ENCODE measurements around the gene SLC39A7.

The SLC39A7 gene

GRCh38 chr6:33185190-33185589, 15.5 kb upstream of the SLC39A7 start:
- Histone ChIP-seq H3K4me1 (ENCODE audit: control insufficient read depth, insufficient read depth, low read length) (no peaks in the 10 kb centered on the region), H3K4me3 (ENCODE audit: low read length) (no peak overlapping the region), H3K9ac (ENCODE audit: low read length) (no peak overlapping the region), H3K27me3 (ENCODE audit: control insufficient read depth, insufficient read depth, low read length) (peaks cover 16% of the 10 kb centered on the region), H3K36me3 (ENCODE audit: control insufficient read depth, insufficient read depth, low read length) (no peaks in the 10 kb centered on the region), H3K9me3 (ENCODE audit: control insufficient read depth, low read length) (no peaks in the 10 kb centered on the region)

- Histone ChIP-seq H3K4me1 (ENCODE audit: control insufficient read depth, insufficient read depth, low read length) (peaks cover 3% of the 10 kb centered on the region), H3K36me3 (ENCODE audit: control insufficient read depth, insufficient read depth, low read length) (no peaks in the 10 kb centered on the region), H3K9ac (ENCODE audit: low read length) (no peak overlapping the region), H3K4me3 (ENCODE audit: low read length) (no peak overlapping the region), H3K9me3 (ENCODE audit: control insufficient read depth, low read length) (no peaks in the 10 kb centered on the region), H3K27me3 (ENCODE audit: control insufficient read depth, insufficient read depth, low read length) (peaks cover 21% of the 10 kb centered on the region)
Observed at GRCh38 chr6:33185654-33186187, 14.9 kb upstream of the SLC39A7 start.

GRCh38 chr6:33187809-33188208, 12.9 kb upstream of the SLC39A7 start:
- Histone ChIP-seq H3K4me3 (ENCODE audit: low read length) (no peak overlapping the region), H3K27me3 (ENCODE audit: control insufficient read depth, insufficient read depth, low read length) (peaks cover 42% of the 10 kb centered on the region)

GRCh38 chr6:33189164-33189563, 11.5 kb upstream of the SLC39A7 start:
- no peak overlapping the region for H3K9ac ChIP-seq (ENCODE audit: low read length)
- H3K4me1 ChIP-seq (ENCODE audit: control insufficient read depth, insufficient read depth, low read length): peaks cover 18% of the 10 kb centered on the region
- no peak overlapping the region for H3K4me3 ChIP-seq (ENCODE audit: low read length)
- no peaks in the 10 kb centered on the region for H3K9me3 ChIP-seq (ENCODE audit: control insufficient read depth, low read length)
- no peaks in the 10 kb centered on the region for H3K36me3 ChIP-seq (ENCODE audit: control insufficient read depth, insufficient read depth, low read length)
- H3K27me3 ChIP-seq (ENCODE audit: control insufficient read depth, insufficient read depth, low read length): peaks cover 45% of the 10 kb centered on the region

More at GRCh38 chr6:33187809-33188208, 12.9 kb upstream of the SLC39A7 start:
- Histone ChIP-seq H3K36me3 (ENCODE audit: control insufficient read depth, insufficient read depth, low read length) (no peaks in the 10 kb centered on the region), H3K4me1 (ENCODE audit: control insufficient read depth, insufficient read depth, low read length) (peaks cover 16% of the 10 kb centered on the region), H3K9me3 (ENCODE audit: control insufficient read depth, low read length) (no peaks in the 10 kb centered on the region), H3K9ac (ENCODE audit: low read length) (no peak overlapping the region)

- no peaks in the 10 kb centered on the region for H3K9me3 ChIP-seq (ENCODE audit: control insufficient read depth, low read length)
- no peak overlapping the region for H3K4me3 ChIP-seq (ENCODE audit: low read length)
- H3K36me3 ChIP-seq (ENCODE audit: control insufficient read depth, insufficient read depth, low read length): peaks cover 4% of the 10 kb centered on the region
- H3K4me1 ChIP-seq (ENCODE audit: control insufficient read depth, insufficient read depth, low read length): peaks cover 18% of the 10 kb centered on the region
- no peak overlapping the region for H3K9ac ChIP-seq (ENCODE audit: low read length)
- H3K27me3 ChIP-seq (ENCODE audit: control insufficient read depth, insufficient read depth, low read length): peaks cover 45% of the 10 kb centered on the region
Observed at GRCh38 chr6:33189625-33190448, 10.8 kb upstream of the SLC39A7 start.

GRCh38 chr6:33190504-33191107, 10.1 kb upstream of the SLC39A7 start:
- Histone ChIP-seq H3K27me3 (ENCODE audit: control insufficient read depth, insufficient read depth, low read length) (peaks cover 45% of the 10 kb centered on the region), H3K9ac (ENCODE audit: low read length) (no peak overlapping the region), H3K36me3 (ENCODE audit: control insufficient read depth, insufficient read depth, low read length) (peaks cover 11% of the 10 kb centered on the region), H3K4me1 (ENCODE audit: control insufficient read depth, insufficient read depth, low read length) (peaks cover 18% of the 10 kb centered on the region), H3K4me3 (ENCODE audit: low read length) (no peak overlapping the region), H3K9me3 (ENCODE audit: control insufficient read depth, low read length) (no peaks in the 10 kb centered on the region)

- peaks cover 12% of the 10 kb centered on the region for H3K36me3 ChIP-seq (ENCODE audit: control insufficient read depth, insufficient read depth, low read length)
- no peak overlapping the region for H3K9ac ChIP-seq (ENCODE audit: low read length)
- no peak overlapping the region for H3K4me3 ChIP-seq (ENCODE audit: low read length)
- no peaks in the 10 kb centered on the region for H3K9me3 ChIP-seq (ENCODE audit: control insufficient read depth, low read length)
- peaks cover 18% of the 10 kb centered on the region for H3K4me1 ChIP-seq (ENCODE audit: control insufficient read depth, insufficient read depth, low read length)
- H3K27me3 ChIP-seq (ENCODE audit: control insufficient read depth, insufficient read depth, low read length): peaks cover 45% of the 10 kb centered on the region
Observed at GRCh38 chr6:33191383-33192104, 9.1 kb upstream of the SLC39A7 start.

- Histone ChIP-seq H3K9ac (ENCODE audit: low read length) (peak within 1 kb of the TSS; percentile 47), H3K4me1 (ENCODE audit: control insufficient read depth, insufficient read depth, low read length) (peaks cover 21% of the 10 kb centered on the region), H3K27me3 (ENCODE audit: control insufficient read depth, insufficient read depth, low read length) (peaks cover 45% of the 10 kb centered on the region), H3K4me3 (ENCODE audit: low read length) (peak within 1 kb of the TSS; percentile 29), H3K36me3 (ENCODE audit: control insufficient read depth, insufficient read depth, low read length) (peaks cover 15% of the 10 kb centered on the region), H3K9me3 (ENCODE audit: control insufficient read depth, low read length) (no peaks in the 10 kb centered on the region)
Observed at GRCh38 chr6:33192105-33192646, 8.5 kb upstream of the SLC39A7 start, which contains the start of gene COL11A2. COL11A2 (minus strand) TSS chr6:33192467; CDS start chr6:33192240, 227 bp downstream.

GRCh38 chr6:33192671-33193602, 7.7 kb upstream of the SLC39A7 start:
- no peaks in the 10 kb centered on the region for H3K9me3 ChIP-seq (ENCODE audit: control insufficient read depth, low read length)
- peaks cover 45% of the 10 kb centered on the region for H3K27me3 ChIP-seq (ENCODE audit: control insufficient read depth, insufficient read depth, low read length)
- H3K4me3 ChIP-seq (ENCODE audit: low read length): peak overlapping the region; percentile 29
- peaks cover 17% of the 10 kb centered on the region for H3K36me3 ChIP-seq (ENCODE audit: control insufficient read depth, insufficient read depth, low read length)
- peak overlapping the region; percentile 47 for H3K9ac ChIP-seq (ENCODE audit: low read length)
- peaks cover 28% of the 10 kb centered on the region for H3K4me1 ChIP-seq (ENCODE audit: control insufficient read depth, insufficient read depth, low read length)

- no peaks in the 10 kb centered on the region for H3K9me3 ChIP-seq (ENCODE audit: control insufficient read depth, low read length)
- peaks cover 42% of the 10 kb centered on the region for H3K27me3 ChIP-seq (ENCODE audit: control insufficient read depth, insufficient read depth, low read length)
- H3K4me3 ChIP-seq (ENCODE audit: low read length): no peak overlapping the region
- no peak overlapping the region for H3K9ac ChIP-seq (ENCODE audit: low read length)
- H3K4me1 ChIP-seq (ENCODE audit: control insufficient read depth, insufficient read depth, low read length): peaks cover 30% of the 10 kb centered on the region
- peaks cover 17% of the 10 kb centered on the region for H3K36me3 ChIP-seq (ENCODE audit: control insufficient read depth, insufficient read depth, low read length)
Observed at GRCh38 chr6:33193619-33194018, 7.0 kb upstream of the SLC39A7 start.

Data from mucosa of stomach (tissue), 1 donor.